HT-29 (cell line): ENCODE measurements around the gene RNF26. TPM values are rescaled to one million over a fixed set of nuclear protein-coding genes. Genes with fewer than 3 reads are reported as not detected.

Experiments
- DNase-seq: peaks from one replicate; pipeline ENCODE4 v3.0.0-alpha.2; 2015; ENCODE audit warnings: low spot score
- total RNA-seq: library from RNA; depleted of rRNA; stranded (reverse); fragments of >200 nt; shearing (Covaris generic); gene quantifications from 2 replicates; pipeline ENCODE4 v1.2.3, GENCODE V29; 2014

RNF26 gene
- total RNA-seq, 1 experiment from 2014 or later, result 14.8 TPM

GRCh38 chr11:119355091-119355843 lies 20.9 kb downstream of the RNF26 start:
- DNase-seq, result no peak

GRCh38 chr11:119356349-119357031 lies 22.2 kb downstream of the RNF26 start:
- DNase-seq, result peak; percentile 85

- no peak for DNase-seq
Measured at GRCh38 chr11:119357074-119357473, 22.7 kb downstream of the RNF26 start.

GRCh38 chr11:119359365-119360214 lies 25.3 kb downstream of the RNF26 start:
- no peak for DNase-seq

- DNase-seq, result peak; percentile 68
Measured at GRCh38 chr11:119361056-119361787, 26.9 kb downstream of the RNF26 start.

- DNase-seq, result no peak
Measured at GRCh38 chr11:119361941-119362725, 27.8 kb downstream of the RNF26 start.

- no peak for DNase-seq
Measured at GRCh38 chr11:119362741-119363080, 28.4 kb downstream of the RNF26 start.

GRCh38 chr11:119363081-119363850 lies 28.9 kb downstream of the RNF26 start:
- DNase-seq, result no peak

- DNase-seq, result no peak
Measured at GRCh38 chr11:119363851-119364590, 29.7 kb downstream of the RNF26 start.

GRCh38 chr11:119365071-119365591 lies 30.8 kb downstream of the RNF26 start:
- DNase-seq, result no peak

- DNase-seq, result no peak
Measured at GRCh38 chr11:119366690-119367620, 32.6 kb downstream of the RNF26 start.

- DNase-seq, result peak; percentile 31
Measured at GRCh38 chr11:119367661-119368120, 33.4 kb downstream of the RNF26 start.

GRCh38 chr11:119368121-119369034 lies 34.1 kb downstream of the RNF26 start:
- DNase-seq, result peak; percentile 94

- peak; percentile 49 for DNase-seq
Measured at GRCh38 chr11:119369132-119369925, 35.0 kb downstream of the RNF26 start.

GRCh38 chr11:119370486-119371046 lies 36.2 kb downstream of the RNF26 start:
- peak; percentile 34 for DNase-seq
